Measurements from ENCODE around the gene CABLES1. TPM values are rescaled to one million over a fixed set of nuclear protein-coding genes. Genes with fewer than 3 reads are reported as not detected.

CABLES1 gene
- total RNA-seq, 4 donors from 2014 or later, result 0.58 to 1.6 (median 1.3) TPM

DNA sequence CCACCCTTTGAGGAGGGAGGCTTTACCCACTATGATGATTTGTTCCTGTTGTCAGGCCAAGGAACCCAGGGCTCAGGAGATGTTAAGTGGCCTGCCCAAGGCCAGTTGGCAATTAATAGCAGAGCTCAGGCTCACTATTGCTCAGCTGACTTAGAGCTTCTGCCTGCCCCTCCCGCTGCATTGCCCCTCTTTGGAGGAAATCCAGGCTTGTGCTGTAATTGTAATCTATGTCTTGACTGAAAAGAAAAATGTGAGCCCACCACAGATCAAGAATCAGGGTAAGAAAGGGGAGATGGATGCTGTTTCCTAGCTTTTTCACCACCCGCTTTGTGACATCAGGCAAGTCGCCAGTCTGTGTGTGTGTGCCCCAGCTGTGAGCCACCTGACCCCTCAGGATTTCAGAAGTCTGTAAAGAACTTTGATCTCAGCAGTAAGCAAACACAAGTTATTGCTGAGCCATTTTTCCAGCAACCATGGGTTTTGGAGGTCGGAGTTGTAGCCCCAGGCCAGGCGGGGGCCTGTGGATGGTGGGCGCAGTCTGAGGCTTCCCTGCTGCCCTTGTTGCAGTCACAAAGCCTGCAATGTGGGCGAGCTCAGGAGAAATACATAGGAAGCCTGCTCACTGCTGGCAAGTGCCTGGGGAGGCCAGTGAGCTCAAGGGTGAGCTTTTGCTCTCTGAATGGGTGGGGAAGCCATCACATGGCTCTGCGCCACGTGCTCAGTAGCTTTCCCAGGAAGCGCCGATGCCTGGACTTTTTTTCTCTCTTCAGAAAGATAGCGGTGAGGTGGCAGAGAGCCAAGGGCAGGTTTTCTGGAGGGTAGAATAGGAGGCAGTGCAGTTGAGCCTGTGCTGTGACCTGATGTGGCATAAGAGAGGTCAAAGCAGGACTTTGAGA lies 6.1 kb downstream of the CABLES1 start:
- peaks cover 6 to 17% (median 14%) of the 10 kb centered on the region in 3 donors for H3K27me3 ChIP-seq
- in situ Hi-C loops (cut with MboI; ENCODE audit: low sequenced_read_pairs in 4 of 4), result loop anchor here in 2 of 4 donors (25.0 kb wide), 2 partner anchors 246 to 446 kb away; partner anchors contain the start of gene NPC1 (in 1 of the 2)
- H3K9me3 ChIP-seq, result no peaks in the 10 kb centered on the region
- H3K4me3 ChIP-seq, result no peak overlapping the region
- H3K27ac ChIP-seq, result no peak overlapping the region
- TF ChIP-seq, protein P1, sequence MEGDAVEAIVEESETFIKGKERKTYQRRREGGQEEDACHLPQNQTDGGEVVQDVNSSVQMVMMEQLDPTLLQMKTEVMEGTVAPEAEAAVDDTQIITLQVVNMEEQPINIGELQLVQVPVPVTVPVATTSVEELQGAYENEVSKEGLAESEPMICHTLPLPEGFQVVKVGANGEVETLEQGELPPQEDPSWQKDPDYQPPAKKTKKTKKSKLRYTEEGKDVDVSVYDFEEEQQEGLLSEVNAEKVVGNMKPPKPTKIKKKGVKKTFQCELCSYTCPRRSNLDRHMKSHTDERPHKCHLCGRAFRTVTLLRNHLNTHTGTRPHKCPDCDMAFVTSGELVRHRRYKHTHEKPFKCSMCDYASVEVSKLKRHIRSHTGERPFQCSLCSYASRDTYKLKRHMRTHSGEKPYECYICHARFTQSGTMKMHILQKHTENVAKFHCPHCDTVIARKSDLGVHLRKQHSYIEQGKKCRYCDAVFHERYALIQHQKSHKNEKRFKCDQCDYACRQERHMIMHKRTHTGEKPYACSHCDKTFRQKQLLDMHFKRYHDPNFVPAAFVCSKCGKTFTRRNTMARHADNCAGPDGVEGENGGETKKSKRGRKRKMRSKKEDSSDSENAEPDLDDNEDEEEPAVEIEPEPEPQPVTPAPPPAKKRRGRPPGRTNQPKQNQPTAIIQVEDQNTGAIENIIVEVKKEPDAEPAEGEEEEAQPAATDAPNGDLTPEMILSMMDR (IDR thresholded peaks at IDR 0.05 in 4 of 5, conservative IDR thresholded peaks at IDR 0.05 in 1 of 5), result no peak
- no peak for TF ChIP-seq POLR2A (IDR thresholded peaks at IDR 0.05)
- no peaks in the 10 kb centered on the region for H3K36me3 ChIP-seq
- DNase-seq (peak in 1 of 2 donors; percentile 27), ATAC-seq (no peak)
- intact Hi-C loops (cut with DNase I; ENCODE audit: low total_unique reads), result no loop called here
- H3K4me1 ChIP-seq, result peaks cover 0 to 3% of the 10 kb centered on the region in 2 donors

DNA sequence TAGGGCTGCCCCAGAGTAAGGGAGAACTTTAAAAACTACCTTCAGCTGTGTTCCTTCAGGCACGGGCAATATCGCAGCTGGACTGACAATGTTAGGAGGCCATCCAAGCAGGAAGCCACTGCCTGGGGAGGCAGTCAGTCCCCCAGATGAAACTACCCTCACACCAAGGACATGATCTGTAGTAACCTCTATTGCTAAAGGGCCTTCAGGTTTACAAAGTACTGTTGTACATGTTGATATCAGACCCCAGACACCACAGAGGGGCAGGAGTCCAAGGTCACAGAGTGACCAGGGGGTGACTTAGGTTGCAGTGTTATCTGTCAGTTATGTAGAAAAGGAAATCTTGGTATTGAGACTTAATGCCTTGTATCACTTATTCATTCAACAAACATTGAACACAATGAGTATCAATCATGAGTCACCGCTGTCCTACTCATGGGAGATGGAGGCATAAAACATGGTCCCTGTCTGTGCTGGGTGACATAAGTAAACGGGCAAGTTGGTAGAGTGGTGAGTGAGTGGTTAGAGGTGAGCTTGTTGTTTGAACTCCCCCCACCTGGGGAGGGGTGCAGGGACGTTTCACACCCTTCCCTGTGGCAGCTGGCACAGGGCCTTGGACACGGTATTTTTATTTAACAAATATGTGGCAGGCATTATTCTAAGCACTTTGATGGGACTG lies 7.1 kb downstream of the CABLES1 start:
- in situ Hi-C loops (cut with MboI; ENCODE audit: low sequenced_read_pairs in 4 of 4) (loop anchor here in 2 of 4 donors (25.0 kb wide), 2 partner anchors 245 to 445 kb away; partner anchors contain the start of gene NPC1 (in 1 of the 2)), intact Hi-C loops (cut with DNase I; ENCODE audit: low total_unique reads) (no loop called here)
- no peak for TF ChIP-seq POLR2A (IDR thresholded peaks at IDR 0.05)
- TF ChIP-seq, protein P1 (IDR thresholded peaks at IDR 0.05 in 4 of 5, conservative IDR thresholded peaks at IDR 0.05 in 1 of 5), result no peak
- Histone ChIP-seq H3K27ac (no peak overlapping the region), H3K4me3 (no peak overlapping the region), H3K36me3 (no peaks in the 10 kb centered on the region), H3K4me1 (peaks cover 0 to 3% of the 10 kb centered on the region in 2 donors), H3K27me3 (peaks cover 0 to 8% (median 5%) of the 10 kb centered on the region in 3 donors), H3K9me3 (no peaks in the 10 kb centered on the region)
- DNase-seq (no peak), ATAC-seq (no peak)

DNA sequence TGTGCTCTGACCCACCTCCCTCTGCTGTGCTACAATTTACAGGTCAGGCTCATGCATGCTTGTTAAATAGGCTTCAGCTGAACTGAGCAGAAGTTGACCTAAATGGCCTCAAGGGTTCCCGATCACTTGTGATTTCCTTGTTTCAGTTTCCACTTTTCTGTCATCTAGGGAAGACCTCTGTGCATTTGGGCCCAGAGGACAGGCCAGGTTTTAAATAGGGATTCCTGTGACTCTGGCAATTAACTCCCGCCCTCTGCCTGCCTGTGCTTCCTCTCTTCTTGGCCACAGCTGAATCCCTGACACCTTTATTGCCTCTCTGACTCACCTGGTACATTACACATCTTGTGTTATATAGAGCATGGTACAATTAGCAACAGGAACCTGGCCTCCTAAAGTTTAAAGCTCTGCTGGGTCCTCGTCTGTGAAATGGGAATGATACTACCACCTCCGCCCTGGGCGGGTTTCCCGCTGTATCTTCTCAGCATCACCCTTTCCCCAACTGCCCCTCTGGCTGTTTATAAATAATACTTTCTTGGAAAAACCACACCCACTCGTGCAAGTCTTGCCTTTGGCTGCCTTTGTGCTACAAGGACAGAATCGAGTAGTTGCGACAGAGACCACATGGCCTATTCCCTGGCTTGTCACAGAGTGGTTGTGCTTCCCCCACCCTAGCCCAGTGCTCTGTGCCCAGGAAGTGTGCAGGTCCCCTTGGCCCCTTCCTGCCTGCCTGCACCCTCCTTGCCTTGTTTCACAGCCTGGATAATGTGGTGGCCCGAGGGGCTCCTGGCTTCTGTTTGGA lies 7.9 kb downstream of the CABLES1 start:
- H3K4me1 ChIP-seq, result peaks cover 0 to 3% of the 10 kb centered on the region in 2 donors
- in situ Hi-C loops (cut with MboI; ENCODE audit: low sequenced_read_pairs in 4 of 4) (loop anchor here in 2 of 4 donors (25.0 kb wide), 2 partner anchors 244 to 444 kb away; partner anchors contain the start of gene NPC1 (in 1 of the 2)), intact Hi-C loops (cut with DNase I; ENCODE audit: low total_unique reads) (no loop called here)
- no peak overlapping the region for H3K4me3 ChIP-seq
- H3K36me3 ChIP-seq, result no peaks in the 10 kb centered on the region
- TF ChIP-seq POLR2A (IDR thresholded peaks at IDR 0.05), result no peak
- TF ChIP-seq, protein P1 (IDR thresholded peaks at IDR 0.05 in 4 of 5, conservative IDR thresholded peaks at IDR 0.05 in 1 of 5), result no peak
- peak overlapping the region in 2 of 4 donors; percentile 13 to 36 for H3K27ac ChIP-seq
- no peaks in the 10 kb centered on the region for H3K9me3 ChIP-seq
- DNase-seq (peak in 1 of 2 donors; percentile 56), ATAC-seq (peak; percentile 45 to 68)
- peaks cover 0 to 3% (median 0%) of the 10 kb centered on the region in 3 donors for H3K27me3 ChIP-seq

DNA sequence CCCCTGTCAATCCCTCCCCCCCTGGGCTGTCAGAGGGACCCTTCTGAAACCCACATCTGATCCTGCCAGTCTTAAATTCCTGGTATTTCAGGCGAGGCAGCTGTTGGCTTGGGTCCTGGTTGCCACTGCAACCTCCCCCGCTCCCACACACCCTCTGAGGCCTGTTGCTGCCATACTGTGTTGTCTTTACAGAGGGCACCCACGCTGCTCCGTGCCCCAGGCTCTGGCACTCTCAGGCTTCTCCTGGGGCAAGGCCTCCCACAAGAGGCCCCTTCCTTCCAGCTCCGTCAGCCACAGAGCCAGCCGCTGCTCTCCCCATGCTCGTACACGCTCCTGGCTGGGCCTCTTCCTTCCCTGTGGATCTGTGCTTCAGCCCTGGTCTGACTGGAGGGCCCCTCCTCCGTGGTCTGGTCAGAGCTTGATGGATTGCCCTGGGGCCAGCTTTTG lies 8.6 kb downstream of the CABLES1 start:
- peaks cover 0 to 3% of the 10 kb centered on the region in 2 donors for H3K4me1 ChIP-seq
- no peaks in the 10 kb centered on the region for H3K36me3 ChIP-seq
- no peak for DNase-seq
- H3K27me3 ChIP-seq, result no peaks in the 10 kb centered on the region
- no peaks in the 10 kb centered on the region for H3K9me3 ChIP-seq
- no peak for TF ChIP-seq POLR2A (IDR thresholded peaks at IDR 0.05)
- TF ChIP-seq, protein P1 (IDR thresholded peaks at IDR 0.05 in 4 of 5, conservative IDR thresholded peaks at IDR 0.05 in 1 of 5), result no peak
- H3K4me3 ChIP-seq, result no peak overlapping the region
- intact Hi-C loops (cut with DNase I; ENCODE audit: low total_unique reads) (no loop called here), in situ Hi-C loops (cut with MboI; ENCODE audit: low sequenced_read_pairs in 4 of 4) (loop anchor here in 2 of 4 donors (25.0 kb wide), 2 partner anchors 243 to 443 kb away; partner anchors contain the start of gene NPC1 (in 1 of the 2))
- peak overlapping the region in 2 of 4 donors; percentile 13 to 36 for H3K27ac ChIP-seq
- ATAC-seq, result no peak
